HEK293T (cell line): Measurements from ENCODE around the gene SLC12A8.

Source experiments
- CTCF ChIA-PET: fragments of 350-600 bp; formaldehyde crosslinking; extraction: SDS; loops from one replicate; lab custom pipeline; 2021; ENCODE audit warnings: antibody characterized with exemption, inconsistent platforms; lab: Yijun Ruan, JAX
- POLR2A ChIA-PET: fragments of 350-600 bp; formaldehyde crosslinking; extraction: SDS; loops from one replicate; lab custom pipeline; 2020; ENCODE audit warnings: antibody characterized with exemption, inconsistent platforms; lab: Yijun Ruan, JAX
- DNase-seq: peaks from one replicate; pipeline ENCODE4 v3.0.0; 2012; ENCODE audit warnings: mixed read lengths; ENCODE audit errors: extremely low spot score
- ARNT ChIP-seq: fragments of 450-650 bp; IDR thresholded peaks from 2 replicates; pipeline ENCODE4 v1.6.1; 2017; ENCODE audit warnings: mild to moderate bottlenecking
- BHLHE40 ChIP-seq: fragments of 450-650 bp; IDR thresholded peaks from 2 replicates; pipeline ENCODE4 v1.6.1; 2016; ENCODE audit warnings: mild to moderate bottlenecking, moderate library complexity, borderline replicate concordance
- CTBP1 ChIP-seq: fragments of 450-650 bp; IDR thresholded peaks from 2 replicates; pipeline ENCODE4 v1.6.1; 2016; ENCODE audit warnings: borderline replicate concordance
- ELF4 ChIP-seq: fragments of 450-650 bp; IDR thresholded peaks from 2 replicates; pipeline ENCODE4 v1.6.1; 2017; ENCODE audit warnings: antibody characterized with exemption
- FOXA1 ChIP-seq: fragments of 450-650 bp; IDR thresholded peaks from 2 replicates; pipeline ENCODE4 v1.6.1; 2016; ENCODE audit warnings: mild to moderate bottlenecking
- FOXK2 ChIP-seq: fragments of 450-650 bp; IDR thresholded peaks from 2 replicates; pipeline ENCODE4 v1.6.1; 2016; ENCODE audit warnings: mild to moderate bottlenecking
- FOXM1 ChIP-seq: fragments of 450-650 bp; IDR thresholded peaks from 2 replicates; pipeline ENCODE4 v1.6.1; 2017; ENCODE audit warnings: mild to moderate bottlenecking, borderline replicate concordance
- HDGF ChIP-seq: fragments of 450-650 bp; IDR thresholded peaks from 2 replicates; pipeline ENCODE4 v1.6.1; 2017; ENCODE audit warnings: antibody characterized with exemption, borderline replicate concordance
- L3MBTL2 ChIP-seq: fragments of 450-650 bp; conservative IDR thresholded peaks from 2 replicates; pipeline ENCODE4 v1.6.1; 2016; ENCODE audit warnings: mild to moderate bottlenecking
- LEF1 ChIP-seq: fragments of 450-650 bp; IDR thresholded peaks from 2 replicates; pipeline ENCODE4 v1.6.1; 2017; ENCODE audit warnings: mild to moderate bottlenecking, borderline replicate concordance
- NFRKB ChIP-seq: fragments of 450-650 bp; IDR thresholded peaks from 2 replicates; pipeline ENCODE4 v1.6.1; 2016; ENCODE audit warnings: mild to moderate bottlenecking, moderate library complexity
- PKNOX1 ChIP-seq: fragments of 450-650 bp; IDR thresholded peaks from 2 replicates; pipeline ENCODE4 v1.6.1; 2016
- SP1 ChIP-seq: fragments of 450-650 bp; IDR thresholded peaks from 2 replicates; pipeline ENCODE4 v1.6.1; 2017
- SUZ12 ChIP-seq: fragments of 450-650 bp; IDR thresholded peaks from 2 replicates; pipeline ENCODE4 v1.6.1; 2016; ENCODE audit warnings: mild to moderate bottlenecking
- TARDBP ChIP-seq: fragments of 450-650 bp; IDR thresholded peaks from 2 replicates; pipeline ENCODE4 v1.6.1; 2016
- ZNF384 ChIP-seq: fragments of 450-650 bp; IDR thresholded peaks from 2 replicates; pipeline ENCODE4 v1.6.1; 2016

The SLC12A8 gene

GRCh38 chr3:125202197-125202596, 10.4 kb downstream of the SLC12A8 start:
- TF ChIP-seq ELF4 (no peak), ZNF384 (no peak), SUZ12 (no peak), BHLHE40 (no peak), NFRKB (no peak), HDGF (no peak), SP1 (no peak), L3MBTL2 (no peak)
- ChIA-PET POLR2A (no interaction called here), CTCF (no interaction called here)
- DNase-seq: no peak

GRCh38 chr3:125200731-125201139, 11.8 kb downstream of the SLC12A8 start:
- ChIA-PET POLR2A (no interaction called here), CTCF (no interaction called here)
- DNase-seq: no peak
- TF ChIP-seq HDGF (no peak), PKNOX1 (no peak), L3MBTL2 (no peak), BHLHE40 (no peak), CTBP1 (no peak), FOXK2 (no peak), SUZ12 (no peak), ARNT (no peak), FOXA1 (no peak), NFRKB (no peak), ZNF384 (no peak), SP1 (no peak), LEF1 (no peak), ELF4 (no peak), FOXM1 (no peak)

GRCh38 chr3:125194849-125195601, 17.5 kb downstream of the SLC12A8 start:
- CTCF ChIA-PET: no interaction called here

GRCh38 chr3:125194061-125194848, 18.3 kb downstream of the SLC12A8 start:
- ChIA-PET CTCF (no interaction called here), POLR2A (no interaction called here)
- TF ChIP-seq HDGF: no peak
- no peak for TF ChIP-seq SP1
- no peak for TF ChIP-seq FOXM1
- no peak for TF ChIP-seq ZNF384
- TF ChIP-seq L3MBTL2: no peak
- TF ChIP-seq LEF1: no peak
- TF ChIP-seq NFRKB: no peak
- DNase-seq: no peak

More at GRCh38 chr3:125194849-125195601, 17.5 kb downstream of the SLC12A8 start:
- TF ChIP-seq FOXM1 (no peak), SP1 (no peak), SUZ12 (no peak), FOXK2 (no peak)
- DNase-seq: no peak
- POLR2A ChIA-PET: no interaction called here

GRCh38 chr3:125192190-125193035, 20.1 kb downstream of the SLC12A8 start:
- no peak for TF ChIP-seq NFRKB
- TF ChIP-seq CTBP1: no peak
- no peak for TF ChIP-seq HDGF
- TF ChIP-seq TARDBP: no peak
- no peak for TF ChIP-seq FOXM1
- TF ChIP-seq ELF4: no peak
- no peak for TF ChIP-seq FOXK2
- no peak for TF ChIP-seq PKNOX1
- no peak for TF ChIP-seq ZNF384
- TF ChIP-seq FOXA1: no peak
- TF ChIP-seq ARNT: no peak
- no peak for TF ChIP-seq BHLHE40
- TF ChIP-seq L3MBTL2: no peak
- no peak for TF ChIP-seq SP1
- no peak for TF ChIP-seq LEF1
- TF ChIP-seq SUZ12: no peak
- no peak for DNase-seq
- CTCF ChIA-PET: interaction anchor here (0.6 kb wide), 1 partner anchor 13 kb away, joined by 3 read pairs; no protein-coding TSS in a partner anchor

GRCh38 chr3:125191730-125192129, 20.8 kb downstream of the SLC12A8 start:
- DNase-seq: no peak
- TF ChIP-seq FOXM1: no peak
- TF ChIP-seq ZNF384: no peak
- TF ChIP-seq FOXA1: no peak
- TF ChIP-seq FOXK2: no peak
- no peak for TF ChIP-seq SUZ12
- TF ChIP-seq NFRKB: no peak
- ChIA-PET CTCF (interaction anchor here (0.6 kb wide), 1 partner anchor 13 kb away, joined by 3 read pairs; no protein-coding TSS in a partner anchor), POLR2A (interaction anchor here (0.6 kb wide), 1 partner anchor 84 kb away, joined by 5 read pairs; no protein-coding TSS in a partner anchor)

More at GRCh38 chr3:125192190-125193035, 20.1 kb downstream of the SLC12A8 start:
- POLR2A ChIA-PET: no interaction called here
